ENCODE results near the gene HACD3. TPM values are rescaled to one million over a fixed set of nuclear protein-coding genes. Genes with fewer than 3 reads are reported as not detected.

The HACD3 gene
- total and polyA plus RNA-seq, 2 donors (not counting 1 experiment from before 2014, with no cell fraction given): 80.7 to 95.6 TPM

- H2AFZ ChIP-seq (ENCODE audit: low read length): no peak overlapping the region
- H3K9me3 ChIP-seq (ENCODE audit: control insufficient read depth, insufficient read depth, low read depth, low read length): no peaks in the 10 kb centered on the region
- no peaks in the 10 kb centered on the region for H3K27me3 ChIP-seq (ENCODE audit: control insufficient read depth, insufficient read depth, low read length)
- H3K4me1 ChIP-seq (ENCODE audit: control insufficient read depth, extremely low read depth, insufficient read depth, low read length): no peaks in the 10 kb centered on the region
- H4K20me1 ChIP-seq (ENCODE audit: control insufficient read depth, extremely low read depth, insufficient read depth, low read length): no peaks in the 10 kb centered on the region
- no peak overlapping the region for H3K4me3 ChIP-seq (replicated peaks in 1 of 4; ENCODE audit: control extremely low read depth in 1 of 4, insufficient read depth in 1 of 4, low read depth in 3 of 4, low read length in 4 of 4)
- H3K36me3 ChIP-seq (ENCODE audit: control insufficient read depth, insufficient read depth, low read length): no peaks in the 10 kb centered on the region
- H3K27ac ChIP-seq (ENCODE audit: insufficient read depth, low read length): no peak overlapping the region
- TF ChIP-seq EZH2 (IDR thresholded peaks at IDR 0.05; ENCODE audit: low read length, missing control alignments) (no peak), CTCF (conservative IDR thresholded peaks at IDR 0.05 in 1 of 2, IDR thresholded peaks at IDR 0.05 in 1 of 2; ENCODE audit: low read depth in 1 of 2, low read length in 2 of 2) (no peak)
- H3K4me2 ChIP-seq (ENCODE audit: extremely low read depth, insufficient read depth, low read length): no peak overlapping the region
- DNase-seq (ENCODE audit: low read depth in 2 of 2): no peak
- H3K9ac ChIP-seq (ENCODE audit: insufficient read depth, low read length): no peak overlapping the region
- H3K79me2 ChIP-seq (ENCODE audit: control insufficient read depth, insufficient read depth, low read length): no peaks in the 10 kb centered on the region
These were observed 88.4 kb downstream of the HACD3 start for GRCh38 chr15:65618560-65619109.

GRCh38 chr15:65619626-65620290, 89.5 kb downstream of the HACD3 start:
- H3K4me3 ChIP-seq (replicated peaks in 1 of 4; ENCODE audit: control extremely low read depth in 1 of 4, insufficient read depth in 1 of 4, low read depth in 3 of 4, low read length in 4 of 4): no peak overlapping the region
- H3K9me3 ChIP-seq (ENCODE audit: control insufficient read depth, insufficient read depth, low read depth, low read length): no peaks in the 10 kb centered on the region
- no peak overlapping the region for H3K27ac ChIP-seq (ENCODE audit: insufficient read depth, low read length)
- H3K4me1 ChIP-seq (ENCODE audit: control insufficient read depth, extremely low read depth, insufficient read depth, low read length): no peaks in the 10 kb centered on the region
- H3K27me3 ChIP-seq (ENCODE audit: control insufficient read depth, insufficient read depth, low read length): no peaks in the 10 kb centered on the region
- no peaks in the 10 kb centered on the region for H3K79me2 ChIP-seq (ENCODE audit: control insufficient read depth, insufficient read depth, low read length)
- H3K36me3 ChIP-seq (ENCODE audit: control insufficient read depth, insufficient read depth, low read length): no peaks in the 10 kb centered on the region
- H3K4me2 ChIP-seq (ENCODE audit: extremely low read depth, insufficient read depth, low read length): no peak overlapping the region
- no peaks in the 10 kb centered on the region for H4K20me1 ChIP-seq (ENCODE audit: control insufficient read depth, extremely low read depth, insufficient read depth, low read length)
- DNase-seq (ENCODE audit: low read depth in 2 of 2): no peak
- no peak overlapping the region for H3K9ac ChIP-seq (ENCODE audit: insufficient read depth, low read length)
- no peak overlapping the region for H2AFZ ChIP-seq (ENCODE audit: low read length)
- TF ChIP-seq CTCF (conservative IDR thresholded peaks at IDR 0.05 in 1 of 2, IDR thresholded peaks at IDR 0.05 in 1 of 2; ENCODE audit: low read depth in 1 of 2, low read length in 2 of 2) (no peak), EZH2 (IDR thresholded peaks at IDR 0.05; ENCODE audit: low read length, missing control alignments) (no peak)

- Histone ChIP-seq H3K27me3 (ENCODE audit: control insufficient read depth, insufficient read depth, low read length) (no peaks in the 10 kb centered on the region), H3K79me2 (ENCODE audit: control insufficient read depth, insufficient read depth, low read length) (no peaks in the 10 kb centered on the region), H3K36me3 (ENCODE audit: control insufficient read depth, insufficient read depth, low read length) (no peaks in the 10 kb centered on the region), H3K4me3 (replicated peaks in 1 of 4; ENCODE audit: control extremely low read depth in 1 of 4, insufficient read depth in 1 of 4, low read depth in 3 of 4, low read length in 4 of 4) (no peak overlapping the region), H3K4me1 (ENCODE audit: control insufficient read depth, extremely low read depth, insufficient read depth, low read length) (no peaks in the 10 kb centered on the region), H3K9ac (ENCODE audit: insufficient read depth, low read length) (no peak overlapping the region), H3K9me3 (ENCODE audit: control insufficient read depth, insufficient read depth, low read depth, low read length) (no peaks in the 10 kb centered on the region), H3K27ac (ENCODE audit: insufficient read depth, low read length) (no peak overlapping the region), H4K20me1 (ENCODE audit: control insufficient read depth, extremely low read depth, insufficient read depth, low read length) (no peaks in the 10 kb centered on the region), H2AFZ (ENCODE audit: low read length) (no peak overlapping the region), H3K4me2 (ENCODE audit: extremely low read depth, insufficient read depth, low read length) (no peak overlapping the region)
- no peak for TF ChIP-seq EZH2 (IDR thresholded peaks at IDR 0.05; ENCODE audit: low read length, missing control alignments)
- TF ChIP-seq CTCF (conservative IDR thresholded peaks at IDR 0.05 in 1 of 2, IDR thresholded peaks at IDR 0.05 in 1 of 2; ENCODE audit: low read depth in 1 of 2, low read length in 2 of 2): no peak
- no peak for DNase-seq (ENCODE audit: low read depth in 2 of 2)
These were observed 90.6 kb downstream of the HACD3 start for GRCh38 chr15:65620833-65621232.
